HFFc6 (cell line): Measurements from ENCODE around the gene AGPAT2. TPM values are rescaled to one million over a fixed set of nuclear protein-coding genes. Genes with fewer than 3 reads are reported as not detected.

Experiments
- DNase-seq: peaks from one replicate; pipeline ENCODE4 v3.0.0-alpha.2; 2018
- H3K27ac Mint-ChIP-seq: 2 replicates; pipeline ENCODE4 v1.8.0; 2020; ENCODE audit warnings: mild to moderate bottlenecking, mixed read lengths
- H3K27me3 Mint-ChIP-seq: 2 replicates; pipeline ENCODE4 v1.8.0; 2021; ENCODE audit warnings: mild to moderate bottlenecking, moderate library complexity, mixed read lengths; ENCODE audit not compliant: insufficient read depth
- H3K36me3 Mint-ChIP-seq: 2 replicates; pipeline ENCODE4 v1.8.0; 2021; ENCODE audit warnings: low read depth, mixed read lengths
- H3K4me1 Mint-ChIP-seq: 2 replicates; pipeline ENCODE4 v1.8.0; 2020; ENCODE audit warnings: low read depth, mixed read lengths
- H3K4me3 Mint-ChIP-seq: 2 replicates; pipeline ENCODE4 v1.8.0; 2020; ENCODE audit warnings: mild to moderate bottlenecking, moderate library complexity, mixed read lengths
- H3K9me3 Mint-ChIP-seq: 2 replicates; pipeline ENCODE4 v1.8.0; 2020; ENCODE audit warnings: mild to moderate bottlenecking, mixed read lengths
- total RNA-seq, 6 experiments: library from RNA; stranded (reverse); fragmentation: NEBNext Ultra II Directional; extraction: Animal tissue kit (Norgen Biotek cat#: 25700); gene quantifications; 2 replicates in 1 of 6; 3 replicates in 5 of 6; pipeline ENCODE4 v1.2.3, GENCODE V29; 2021
- TF ChIP-seq, protein P1 (sequence below): fragments of 200-600 bp; sonication (generic); IDR thresholded peaks from 2 replicates; pipeline ENCODE4 v1.5.0; 2021; ENCODE audit warnings: antibody characterized with exemption, mild to moderate bottlenecking

The AGPAT2 gene
- total RNA-seq, 6 experiments from 2014 or later = 48.7 to 58.4 (median 54.8) TPM

GRCh38 chr9:136657974-136658848, 29.0 kb downstream of the AGPAT2 start:
- Mint-ChIP-seq H3K27ac (no peak overlapping the region), H3K27me3 (peaks cover 7% of the 10 kb centered on the region), H3K4me1 (no peaks in the 10 kb centered on the region), H3K9me3 (no peaks in the 10 kb centered on the region), H3K4me3 (no peak overlapping the region), H3K36me3 (no peaks in the 10 kb centered on the region)
- TF ChIP-seq, protein P1, sequence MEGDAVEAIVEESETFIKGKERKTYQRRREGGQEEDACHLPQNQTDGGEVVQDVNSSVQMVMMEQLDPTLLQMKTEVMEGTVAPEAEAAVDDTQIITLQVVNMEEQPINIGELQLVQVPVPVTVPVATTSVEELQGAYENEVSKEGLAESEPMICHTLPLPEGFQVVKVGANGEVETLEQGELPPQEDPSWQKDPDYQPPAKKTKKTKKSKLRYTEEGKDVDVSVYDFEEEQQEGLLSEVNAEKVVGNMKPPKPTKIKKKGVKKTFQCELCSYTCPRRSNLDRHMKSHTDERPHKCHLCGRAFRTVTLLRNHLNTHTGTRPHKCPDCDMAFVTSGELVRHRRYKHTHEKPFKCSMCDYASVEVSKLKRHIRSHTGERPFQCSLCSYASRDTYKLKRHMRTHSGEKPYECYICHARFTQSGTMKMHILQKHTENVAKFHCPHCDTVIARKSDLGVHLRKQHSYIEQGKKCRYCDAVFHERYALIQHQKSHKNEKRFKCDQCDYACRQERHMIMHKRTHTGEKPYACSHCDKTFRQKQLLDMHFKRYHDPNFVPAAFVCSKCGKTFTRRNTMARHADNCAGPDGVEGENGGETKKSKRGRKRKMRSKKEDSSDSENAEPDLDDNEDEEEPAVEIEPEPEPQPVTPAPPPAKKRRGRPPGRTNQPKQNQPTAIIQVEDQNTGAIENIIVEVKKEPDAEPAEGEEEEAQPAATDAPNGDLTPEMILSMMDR = no peak
- DNase-seq = no peak

GRCh38 chr9:136656795-136657611, 30.3 kb downstream of the AGPAT2 start:
- no peak overlapping the region for H3K4me3 Mint-ChIP-seq
- H3K27me3 Mint-ChIP-seq = peaks cover 12% of the 10 kb centered on the region
- TF ChIP-seq, protein P1 = no peak
- H3K36me3 Mint-ChIP-seq = no peaks in the 10 kb centered on the region
- no peak for DNase-seq
- no peaks in the 10 kb centered on the region for H3K4me1 Mint-ChIP-seq
- no peak overlapping the region for H3K27ac Mint-ChIP-seq
- H3K9me3 Mint-ChIP-seq = no peaks in the 10 kb centered on the region

DNA sequence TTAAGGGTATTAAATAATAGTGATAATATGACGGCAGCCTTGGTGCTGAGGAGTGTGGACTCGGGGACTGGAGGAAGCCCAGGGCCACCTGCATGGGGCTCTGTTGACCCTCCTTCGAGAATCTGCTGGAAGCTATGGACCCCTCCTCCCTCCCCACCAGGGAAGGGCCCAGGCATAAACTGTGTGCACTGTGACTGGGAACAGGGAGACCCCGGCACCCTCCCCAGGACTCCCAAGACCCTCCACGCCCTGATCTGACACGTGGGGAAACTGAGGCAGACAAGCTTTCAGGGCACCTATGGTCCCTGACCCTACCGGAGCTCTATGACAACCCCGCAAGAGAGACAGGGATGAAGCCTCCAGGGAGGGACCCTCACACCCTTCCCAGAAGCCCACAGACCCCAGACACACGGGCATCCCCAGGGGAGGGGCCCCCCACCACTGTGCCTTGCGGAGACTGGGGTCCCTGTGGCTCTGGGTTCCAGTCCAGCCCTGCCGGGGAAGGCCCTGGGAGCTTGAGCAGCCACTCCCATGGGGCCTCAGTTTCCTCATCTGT, 31.0 kb downstream of the AGPAT2 start:
- H3K27me3 Mint-ChIP-seq = peaks cover 13% of the 10 kb centered on the region
- no peak overlapping the region for H3K27ac Mint-ChIP-seq
- no peaks in the 10 kb centered on the region for H3K36me3 Mint-ChIP-seq
- no peaks in the 10 kb centered on the region for H3K4me1 Mint-ChIP-seq
- H3K9me3 Mint-ChIP-seq = no peaks in the 10 kb centered on the region
- DNase-seq = no peak
- TF ChIP-seq, protein P1 = no peak
- no peak overlapping the region for H3K4me3 Mint-ChIP-seq

DNA sequence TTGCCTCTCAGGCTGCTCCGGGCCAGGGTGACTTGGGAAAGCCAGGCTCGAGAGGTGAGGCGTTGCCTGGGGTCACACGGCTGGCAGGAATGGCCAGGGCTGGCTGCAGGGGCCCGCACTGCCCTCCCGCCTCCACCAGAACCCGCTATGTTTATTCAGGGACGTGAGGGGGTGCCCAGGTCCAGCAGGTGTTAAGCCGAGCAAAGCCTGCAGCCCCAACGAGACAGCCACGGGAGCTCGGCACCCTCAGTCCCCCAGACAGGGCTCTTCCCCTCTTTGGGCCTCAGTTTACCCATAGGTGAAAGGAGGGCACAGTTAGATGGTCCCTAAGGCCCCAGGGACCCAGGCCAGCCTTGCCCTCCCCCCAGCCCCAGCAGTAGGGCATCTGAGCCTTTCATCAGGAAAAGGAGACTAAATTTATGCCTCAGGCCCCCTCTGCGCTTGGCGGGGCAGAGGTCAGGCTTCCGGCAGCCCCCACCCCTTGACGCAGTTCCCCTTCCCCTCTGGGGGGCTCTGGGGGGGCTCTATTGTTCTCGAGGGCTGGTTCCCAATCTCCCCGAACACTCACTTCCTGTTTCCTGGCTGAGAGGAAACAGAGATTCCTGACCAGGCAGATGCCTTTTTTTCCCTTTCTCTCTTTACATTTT, 31.6 kb downstream of the AGPAT2 start:
- peaks cover 13% of the 10 kb centered on the region for H3K27me3 Mint-ChIP-seq
- no peak overlapping the region for H3K4me3 Mint-ChIP-seq
- TF ChIP-seq, protein P1 = no peak
- no peak overlapping the region for H3K27ac Mint-ChIP-seq
- no peaks in the 10 kb centered on the region for H3K36me3 Mint-ChIP-seq
- no peaks in the 10 kb centered on the region for H3K4me1 Mint-ChIP-seq
- DNase-seq = no peak
- H3K9me3 Mint-ChIP-seq = no peaks in the 10 kb centered on the region

DNA sequence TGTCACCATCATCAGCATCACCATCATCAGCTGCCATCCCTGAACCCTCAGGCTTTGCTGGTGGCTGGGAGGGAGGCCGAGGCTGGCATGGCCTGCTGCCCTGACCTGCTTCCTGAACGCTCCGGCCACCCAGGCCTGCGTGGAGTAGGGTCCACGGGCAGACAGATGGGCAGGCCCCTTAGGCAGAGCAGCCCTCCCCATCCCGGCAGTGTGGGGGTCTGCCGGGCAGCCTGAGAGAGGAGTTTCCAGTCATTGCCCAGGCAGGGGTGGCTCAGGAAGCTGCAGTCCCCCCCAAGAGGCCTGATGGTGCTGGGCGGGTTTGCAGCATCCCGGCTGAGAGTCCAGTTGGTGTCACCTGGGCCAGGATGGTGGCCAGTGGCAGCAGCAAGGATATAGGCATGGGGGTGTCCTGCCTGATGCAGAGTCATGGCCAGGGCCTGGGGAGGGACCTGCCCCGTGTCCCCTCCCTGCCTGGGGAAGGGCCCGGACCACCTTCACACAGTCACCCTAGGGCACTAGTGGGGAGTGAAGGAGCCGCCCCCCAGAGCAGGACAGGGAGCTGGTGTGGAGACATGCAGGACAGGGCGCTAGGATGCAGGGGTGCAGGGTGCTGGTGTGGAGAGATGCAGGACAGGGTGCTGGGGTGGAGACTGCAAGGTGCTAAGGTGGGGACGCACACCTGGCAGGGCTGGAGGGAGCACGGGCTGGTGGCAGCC, 32.3 kb downstream of the AGPAT2 start:
- Mint-ChIP-seq H3K4me3 (no peak overlapping the region), H3K4me1 (no peaks in the 10 kb centered on the region), H3K36me3 (no peaks in the 10 kb centered on the region), H3K27me3 (peaks cover 13% of the 10 kb centered on the region), H3K27ac (no peak overlapping the region), H3K9me3 (no peaks in the 10 kb centered on the region)
- DNase-seq = no peak
- TF ChIP-seq, protein P1 = no peak
